H1 (cell line): ENCODE results near the gene LRRC32. TPM values are rescaled to one million over a fixed set of nuclear protein-coding genes. Genes with fewer than 3 reads are reported as not detected.

Experiments used
- CTCF ChIA-PET: fragments of 300-600 bp; sonication (Branson Sonifier 250); formaldehyde crosslinking; loops from one replicate; lab custom pipeline; 2021; ENCODE audit not compliant: partially characterized antibody; lab: Charles Lee
- POLR2A ChIA-PET: fragments of 300-600 bp; sonication (Branson Sonifier 250); formaldehyde crosslinking; loops from one replicate; lab custom pipeline; 2021; ENCODE audit warnings: inconsistent platforms; ENCODE audit not compliant: partially characterized antibody; lab: Charles Lee
- DNase-seq, 2 experiments: peaks; one replicate each; pipeline versions ENCODE4 v3.0.0 to v3.0.0-alpha.2; 2010 to 2022; ENCODE audit warnings: low spot score in 2 of 2, low read depth in 1 of 2, mixed read lengths in 1 of 2
- FAIRE-seq: peaks from 2 replicates; lab custom pipeline; 2011; peaks lifted over from hg19 to GRCh38; lab: Jason Lieb, UNC
- H2AFZ ChIP-seq: 2 replicates; pipeline ENCODE4 v1.8.1; 2012; ENCODE audit warnings: low read length, inconsistent platforms
- H2AK5ac ChIP-seq: 2 replicates; pipeline ENCODE4 v1.6.1; 2013; ENCODE audit warnings: low read depth, low read length
- H2BK120ac ChIP-seq: replicated peaks from 2 replicates; pipeline ENCODE3; 2013; ENCODE audit warnings: low read depth, low read length, inconsistent platforms
- H2BK12ac ChIP-seq: 2 replicates; pipeline ENCODE4 v1.6.1; 2013; ENCODE audit warnings: low read depth, low read length
- H2BK15ac ChIP-seq: 2 replicates; pipeline ENCODE4 v1.6.1; 2013; ENCODE audit warnings: low read length
- H2BK20ac ChIP-seq: 2 replicates; pipeline ENCODE4 v1.6.1; 2013; ENCODE audit warnings: low read length
- H2BK5ac ChIP-seq: 2 replicates; pipeline ENCODE4 v1.6.1; 2013; ENCODE audit warnings: low read depth, low read length
- H3K14ac ChIP-seq: 2 replicates; pipeline ENCODE4 v1.6.1; 2013; ENCODE audit warnings: inconsistent platforms; ENCODE audit not compliant: insufficient read length
- H3K18ac ChIP-seq: 2 replicates; pipeline ENCODE4 v1.6.1; 2013; ENCODE audit warnings: low read length; ENCODE audit errors: extremely low read depth
- H3K23ac ChIP-seq: 2 replicates; pipeline ENCODE4 v1.6.1; 2013; ENCODE audit warnings: inconsistent platforms; ENCODE audit not compliant: insufficient read length
- H3K23me2 ChIP-seq: 2 replicates; pipeline ENCODE4 v1.6.1; 2013; ENCODE audit warnings: low read depth, low read length
- H3K27ac ChIP-seq: 2 replicates; pipeline ENCODE4 v1.6.1; 2011; ENCODE audit warnings: low read depth, low read length, inconsistent platforms
- H3K27me3 ChIP-seq, 4 experiments: replicated peaks in 1 of 4; 1 replicate in 1 of 4; 2 replicates in 3 of 4; pipeline versions ENCODE4 v1.6.1 to v1.8.1; 2011 to 2013; ENCODE audit warnings: low read length in 3 of 4, mild to moderate bottlenecking in 3 of 4, inconsistent platforms in 2 of 4, mixed read lengths in 2 of 4, moderate library complexity in 1 of 4; ENCODE audit not compliant: control insufficient read depth in 3 of 4, insufficient read depth in 3 of 4; ENCODE audit errors: extremely low read depth in 1 of 4
- H3K36me3 ChIP-seq, 4 experiments: 2 replicates each; pipeline versions ENCODE4 v1.6.1 to v1.8.1; 2011 to 2013; ENCODE audit warnings: mild to moderate bottlenecking in 4 of 4, low read length in 3 of 4, moderate library complexity in 2 of 4, control low read depth in 1 of 4, inconsistent platforms in 1 of 4; ENCODE audit not compliant: insufficient read depth in 4 of 4, control insufficient read depth in 2 of 4
- H3K4ac ChIP-seq: replicated peaks from 2 replicates; pipeline ENCODE3; 2013; ENCODE audit warnings: low read length, low read depth, mixed read lengths, inconsistent platforms; ENCODE audit not compliant: insufficient read length
- H3K4me1 ChIP-seq, 4 experiments: replicated peaks in 1 of 4; 1 replicate in 1 of 4; 2 replicates in 3 of 4; pipeline versions ENCODE4 v1.6.1 to v1.8.1; 2011 to 2013; ENCODE audit warnings: low read length in 3 of 4, inconsistent platforms in 2 of 4, mixed read lengths in 1 of 4; ENCODE audit not compliant: insufficient read depth in 4 of 4, control insufficient read depth in 3 of 4
- H3K4me2 ChIP-seq, 2 experiments: 2 replicates each; pipeline versions ENCODE4 v1.6.1 to v1.8.1; 2011 to 2013; ENCODE audit warnings: low read depth in 2 of 2, low read length in 2 of 2, control low read depth in 1 of 2, inconsistent platforms in 1 of 2, mild to moderate bottlenecking in 1 of 2; ENCODE audit not compliant: insufficient read depth in 1 of 2
- H3K4me3 ChIP-seq, 4 experiments: fragments of 200-600, 300-600 bp in 1 of 4; sonication (generic), shearing (Covaris generic), sonication (Bioruptor Twin) in 1 of 4; 2 replicates each; pipeline versions ENCODE4 v1.5.1 to v1.8.1; 2011 to 2016; ENCODE audit warnings: low read length in 4 of 4, low read depth in 3 of 4, control low read depth in 2 of 4, inconsistent platforms in 2 of 4, mild to moderate bottlenecking in 2 of 4, mixed read lengths in 1 of 4, moderate library complexity in 1 of 4; ENCODE audit not compliant: insufficient read depth in 2 of 4; ENCODE audit errors: extremely low read depth in 1 of 4
- H3K56ac ChIP-seq: replicated peaks from 2 replicates; pipeline ENCODE3; 2013; ENCODE audit warnings: low read depth, mild to moderate bottlenecking, mixed read lengths, low read length, inconsistent platforms; ENCODE audit not compliant: insufficient read length
- H3K79me1 ChIP-seq: 2 replicates; pipeline ENCODE4 v1.6.1; 2013; ENCODE audit warnings: low read depth, low read length, control low read depth
- H3K79me2 ChIP-seq, 2 experiments: 2 replicates each; pipeline versions ENCODE4 v1.6.1 to v1.8.1; 2012 to 2013; ENCODE audit warnings: low read length in 2 of 2, mild to moderate bottlenecking in 2 of 2, inconsistent platforms in 1 of 2; ENCODE audit not compliant: insufficient read depth in 2 of 2, control insufficient read depth in 1 of 2
- H3K9ac ChIP-seq, 4 experiments: replicated peaks in 1 of 4; 1 replicate in 1 of 4; 2 replicates in 3 of 4; pipeline versions ENCODE4 v1.6.1 to v1.8.1; 2011 to 2013; ENCODE audit warnings: low read depth in 3 of 4, low read length in 3 of 4, control low read depth in 2 of 4, mild to moderate bottlenecking in 2 of 4, moderate library complexity in 2 of 4, inconsistent platforms in 1 of 4; ENCODE audit errors: extremely low read depth in 1 of 4
- H3K9me3 ChIP-seq, 2 experiments: 2 replicates each; pipeline versions ENCODE4 v1.6.1 to v1.8.1; 2012 to 2013; ENCODE audit warnings: mild to moderate bottlenecking in 2 of 2, moderate library complexity in 2 of 2, control low read depth in 1 of 2, inconsistent platforms in 1 of 2, low read depth in 1 of 2, low read length in 1 of 2, mixed read lengths in 1 of 2; ENCODE audit not compliant: insufficient read depth in 2 of 2
- H4K20me1 ChIP-seq, 2 experiments: replicated peaks in 1 of 2; 2 replicates each; pipeline versions ENCODE3 to v1.8.1; 2011 to 2013; ENCODE audit warnings: inconsistent platforms in 2 of 2, low read length in 2 of 2, mild to moderate bottlenecking in 1 of 2; ENCODE audit not compliant: insufficient read depth in 2 of 2, control insufficient read depth in 1 of 2
- H4K5ac ChIP-seq: 2 replicates; pipeline ENCODE4 v1.6.1; 2013; ENCODE audit warnings: low read length, low read depth, mixed read lengths, inconsistent platforms; ENCODE audit not compliant: insufficient read length
- H4K8ac ChIP-seq: 2 replicates; pipeline ENCODE4 v1.8.0; 2013; ENCODE audit warnings: mild to moderate bottlenecking, moderate library complexity, low read length, inconsistent platforms; ENCODE audit not compliant: insufficient read depth; ENCODE audit errors: extremely low read depth
- H4K91ac ChIP-seq: replicated peaks from 2 replicates; pipeline ENCODE3; 2013; ENCODE audit warnings: low read length, mixed read lengths, inconsistent platforms; ENCODE audit not compliant: insufficient read length
- KDM4A ChIP-seq: IDR thresholded peaks from one replicate; pipeline ENCODE4 v1.7.1; 2012; ENCODE audit warnings: low read depth, mild to moderate bottlenecking, moderate library complexity, low read length, inconsistent platforms; ENCODE audit not compliant: severe bottlenecking
- TAF7 ChIP-seq: optimal IDR thresholded peaks from 2 replicates; pipeline ENCODE3; 2011; ENCODE audit warnings: low read depth, mild to moderate bottlenecking, inconsistent platforms, low read length, moderate library complexity, borderline replicate concordance
- WGBS, 2 experiments: shearing (Covaris generic) in 1 of 2; methylation state at CpG; one replicate each; pipeline versions ENCODE4 v1.1.6 to v1.1.7; 2013 to 2015; ENCODE audit warnings: low lambda C conversion rate in 2 of 2, mixed read lengths in 2 of 2, inconsistent platforms in 1 of 2, low coverage in 1 of 2, missing lambda C conversion rate in 1 of 2; ENCODE audit not compliant: insufficient replicate concordance in 2 of 2, insufficient coverage in 1 of 2, insufficient read length in 1 of 2; ENCODE audit errors: extremely low coverage in 1 of 2, missing lambda C conversion rate in 1 of 2; 5-methylcytosine and 5-hydroxymethylcytosine counted together
- polyA plus RNA-seq, 7 experiments: library from polyadenylated mRNA; depleted of rRNA in 3 of 7; stranded (reverse) in 5 of 7; unstranded in 2 of 7; fragments of >200 nt in 5 of 7; fragments of 200-250 nt in 2 of 7; gene quantifications; 1 replicate in 5 of 7; 2 replicates in 1 of 7; 4 replicates in 1 of 7; pipeline versions ENCODE4 v1.2.1 to v1.2.3, GENCODE V29; 2011 to 2013; ENCODE audit warnings: missing spikeins in 2 of 7, mixed read lengths in 2 of 7
- total RNA-seq: library from RNA; stranded (reverse); fragmentation: NEBNext Ultra II Directional; extraction: Animal tissue kit (Norgen Biotek cat#: 25700); gene quantifications from 2 replicates; pipeline ENCODE4 v1.2.1, GENCODE V29; 2021

Gene LRRC32
- total and polyA plus RNA-seq, 2 of the 8 experiments (the other 6 are each of a cell fraction or from before 2014, with no cell fraction given) = 0.99 to 1.9 TPM

DNA sequence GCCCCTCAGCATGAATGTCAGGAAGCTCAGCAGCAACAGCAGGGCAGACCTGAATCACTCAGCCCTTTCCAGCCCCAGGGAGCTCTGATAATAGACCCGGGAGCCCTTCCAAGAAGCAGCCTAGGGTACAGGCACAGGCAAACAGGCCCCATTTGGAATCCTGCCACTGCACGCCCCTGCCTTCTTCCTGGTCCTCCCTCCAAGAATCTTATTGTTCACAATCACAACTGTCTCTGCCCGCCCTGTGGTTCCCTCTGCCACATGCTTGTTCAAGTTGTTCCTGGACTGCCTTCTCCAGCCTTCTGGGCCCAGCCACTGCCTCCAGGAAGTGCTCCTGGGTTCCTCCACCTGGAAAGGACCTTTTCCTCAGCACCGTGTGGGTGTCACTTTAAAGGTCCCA lies 54.6 kb downstream of the LRRC32 start:
- POLR2A ChIA-PET = no interaction called here
- H3K14ac ChIP-seq = no peak overlapping the region
- no peak overlapping the region for H2BK5ac ChIP-seq
- CTCF ChIA-PET = interaction anchor here (0.7 to 1.4 kb wide), 2 partner anchors 17 to 229 kb away, joined by 3 to 5 read pairs; no protein-coding TSS in a partner anchor
- H2BK120ac ChIP-seq = no peak overlapping the region
- peak overlapping the region; percentile 32; the same call in 1 of the 2 replicates for H2AFZ ChIP-seq
- H3K27ac ChIP-seq = no peak overlapping the region
- no peak overlapping the region for H2AK5ac ChIP-seq
- no peaks in the 10 kb centered on the region for H3K23me2 ChIP-seq
- DNase-seq = no peak
- WGBS, 2 experiments = 84% methylated on average over 4 of the region's 4 CpGs; no CpG with 5 or more reads in 1 of the 2 experiments
- no peak overlapping the region for H3K9ac ChIP-seq
- peaks cover 0 to 6% (median 1%) of the 10 kb centered on the region in 4 experiments; a peak in 4 of 7 replicates for H3K4me1 ChIP-seq
- H4K20me1 ChIP-seq = no peaks in the 10 kb centered on the region
- no peaks in the 10 kb centered on the region for H3K36me3 ChIP-seq
- FAIRE-seq = no peak
- no peak overlapping the region for H4K91ac ChIP-seq
- no peak overlapping the region for H2BK12ac ChIP-seq
- H3K4me2 ChIP-seq = no peak overlapping the region
- H3K79me2 ChIP-seq = no peaks in the 10 kb centered on the region
- no peak overlapping the region for H2BK20ac ChIP-seq
- no peaks in the 10 kb centered on the region for H3K27me3 ChIP-seq
- no peak overlapping the region for H4K8ac ChIP-seq
- H3K9me3 ChIP-seq = peaks cover 2% of the 10 kb centered on the region in 2 experiments; a peak in 1 of 4 replicates
- H3K23ac ChIP-seq = no peak overlapping the region
- no peaks in the 10 kb centered on the region for H3K79me1 ChIP-seq
- H3K4me3 ChIP-seq = no peak overlapping the region
- H2BK15ac ChIP-seq = no peak overlapping the region
- no peak overlapping the region for H4K5ac ChIP-seq
- H3K18ac ChIP-seq = no peak overlapping the region
- TF ChIP-seq KDM4A = no peak
- TF ChIP-seq TAF7 = no peak
- no peak overlapping the region for H3K56ac ChIP-seq
- no peak overlapping the region for H3K4ac ChIP-seq
